Neuronal stem cell (in vitro differentiated cells): ENCODE measurements around the gene JDP2.

Experiments used
- DNase-seq: peaks from one replicate; pipeline ENCODE4 v3.0.0-alpha.2; 2013; ENCODE audit warnings: low spot score
- H2AFZ ChIP-seq: one replicate; pipeline ENCODE4 v1.6.1; 2013; ENCODE audit warnings: mild to moderate bottlenecking, low read length, inconsistent platforms
- H2AK5ac ChIP-seq: 2 replicates; pipeline ENCODE4 v1.6.1; 2013; ENCODE audit warnings: low read depth, mild to moderate bottlenecking, inconsistent platforms, low read length, moderate library complexity, mixed read lengths
- H2BK120ac ChIP-seq: 2 replicates; pipeline ENCODE4 v1.6.1; 2013; ENCODE audit warnings: low read depth, mild to moderate bottlenecking, inconsistent platforms, low read length, moderate library complexity, mixed read lengths
- H2BK12ac ChIP-seq: one replicate; pipeline ENCODE4 v1.6.1; 2013; ENCODE audit warnings: low read length, inconsistent platforms
- H2BK15ac ChIP-seq: 2 replicates; pipeline ENCODE4 v1.6.1; 2013; ENCODE audit warnings: mild to moderate bottlenecking, low read length, inconsistent platforms, mixed read lengths
- H2BK5ac ChIP-seq: one replicate; pipeline ENCODE4 v1.6.1; 2013; ENCODE audit warnings: inconsistent platforms, mild to moderate bottlenecking, low read length, moderate library complexity
- H3K14ac ChIP-seq: one replicate; pipeline ENCODE4 v1.6.1; 2013; ENCODE audit warnings: low read length, inconsistent platforms
- H3K18ac ChIP-seq: 2 replicates; pipeline ENCODE4 v1.6.1; 2013; ENCODE audit warnings: low read length, inconsistent platforms
- H3K23ac ChIP-seq: 2 replicates; pipeline ENCODE4 v1.6.1; 2013; ENCODE audit warnings: low read depth, mild to moderate bottlenecking, mixed read lengths, low read length, inconsistent platforms; ENCODE audit not compliant: poor library complexity
- H3K27ac ChIP-seq: replicated peaks from 3 replicates; pipeline ENCODE4 v1.5.1; 2013; ENCODE audit warnings: low read length, inconsistent platforms
- H3K27me3 ChIP-seq, 3 experiments: 2 replicates each; pipeline ENCODE4 v1.6.1; 2013; ENCODE audit warnings: low read length in 3 of 3, mild to moderate bottlenecking in 2 of 3, inconsistent platforms in 1 of 3, low read depth in 1 of 3, mixed read lengths in 1 of 3, moderate library complexity in 1 of 3; ENCODE audit not compliant: control insufficient read depth in 3 of 3, insufficient read depth in 3 of 3
- H3K36me3 ChIP-seq, 2 donors: replicated peaks in 1 of 2; 2 replicates each; pipeline ENCODE4 v1.6.1; 2013; ENCODE audit warnings: low read length in 2 of 2; ENCODE audit not compliant: control insufficient read depth in 2 of 2, insufficient read depth in 2 of 2
- H3K4ac ChIP-seq: 2 replicates; pipeline ENCODE4 v1.6.1; 2013; ENCODE audit warnings: inconsistent platforms, mild to moderate bottlenecking, low read length, moderate library complexity
- H3K4me1 ChIP-seq, 2 donors: 1 replicate in 1 of 2; 2 replicates in 1 of 2; pipeline ENCODE4 v1.6.1; 2013; ENCODE audit warnings: low read length in 2 of 2, low read depth in 1 of 2; ENCODE audit not compliant: control insufficient read depth in 2 of 2, insufficient read depth in 1 of 2
- H3K4me2 ChIP-seq: one replicate; pipeline ENCODE4 v1.6.1; 2013; ENCODE audit warnings: mild to moderate bottlenecking, low read length, inconsistent platforms; ENCODE audit not compliant: insufficient read depth, poor library complexity, severe bottlenecking
- H3K4me3 ChIP-seq, 2 donors: 2 replicates each; pipeline ENCODE4 v1.5.1; 2013; ENCODE audit warnings: low read length in 2 of 2, mild to moderate bottlenecking in 2 of 2, inconsistent platforms in 1 of 2, moderate library complexity in 1 of 2
- H3K79me1 ChIP-seq: one replicate; pipeline ENCODE4 v1.6.1; 2013; ENCODE audit warnings: low read depth, mild to moderate bottlenecking, inconsistent platforms, low read length, moderate library complexity
- H3K9ac ChIP-seq: one replicate; pipeline ENCODE4 v1.6.1; 2013; ENCODE audit warnings: mild to moderate bottlenecking, low read depth, low read length, inconsistent platforms; ENCODE audit not compliant: poor library complexity
- H3K9me3 ChIP-seq, 2 donors: replicated peaks in 1 of 2; 2 replicates each; pipeline versions ENCODE3 to v1.6.1; 2013; ENCODE audit warnings: low read length in 2 of 2, mild to moderate bottlenecking in 2 of 2, inconsistent platforms in 1 of 2, low read depth in 1 of 2, mixed read lengths in 1 of 2, moderate library complexity in 1 of 2; ENCODE audit not compliant: control insufficient read depth in 2 of 2, insufficient read depth in 1 of 2
- H4K8ac ChIP-seq: one replicate; pipeline ENCODE4 v1.6.1; 2013; ENCODE audit warnings: low read depth, mild to moderate bottlenecking, inconsistent platforms, low read length, moderate library complexity
- H4K91ac ChIP-seq: one replicate; pipeline ENCODE4 v1.6.1; 2013; ENCODE audit warnings: low read length, low read depth, mild to moderate bottlenecking, inconsistent platforms; ENCODE audit not compliant: poor library complexity
- WGBS, 2 donors: extraction: QIAGEN DNeasy Blood & Tissue Kit; methylation state at CpG; one replicate each; pipeline ENCODE4 v1.1.7; 2013; ENCODE audit warnings: missing lambda C conversion rate in 2 of 2, mixed read lengths in 1 of 2; ENCODE audit not compliant: insufficient read length in 2 of 2, insufficient replicate concordance in 1 of 2; ENCODE audit errors: extremely low coverage in 2 of 2; 5-methylcytosine and 5-hydroxymethylcytosine counted together

JDP2 gene

GRCh38 chr14:75469164-75469563, 41.3 kb downstream of the JDP2 start:
- Histone ChIP-seq H3K4ac (no peak overlapping the region), H3K4me1 (no peaks in the 10 kb centered on the region), H3K27ac (no peak overlapping the region), H3K79me1 (no peaks in the 10 kb centered on the region), H3K36me3 (peaks cover 0 to 9% of the 10 kb centered on the region in 2 donors), H2BK12ac (no peak overlapping the region), H4K8ac (no peak overlapping the region), H2AFZ (no peak overlapping the region), H3K23ac (no peak overlapping the region), H2BK120ac (no peak overlapping the region), H2AK5ac (peak overlapping the region; percentile 40), H3K4me2 (no peak overlapping the region), H4K91ac (no peak overlapping the region), H3K9ac (no peak overlapping the region), H2BK15ac (no peak overlapping the region), H3K14ac (no peak overlapping the region), H3K18ac (no peak overlapping the region), H3K4me3 (no peak overlapping the region), H3K9me3 (peaks cover 0 to 2% of the 10 kb centered on the region in 2 donors), H3K27me3 (no peaks in the 10 kb centered on the region), H2BK5ac (peak overlapping the region; percentile 73)
- no peak for DNase-seq
- WGBS, 2 donors: no CpG with 5 or more reads among the region's 16 CpGs

- Histone ChIP-seq H3K4ac (no peak overlapping the region), H2BK15ac (no peak overlapping the region), H3K27ac (no peak overlapping the region), H2BK12ac (no peak overlapping the region), H3K4me2 (no peak overlapping the region), H3K9ac (no peak overlapping the region), H3K36me3 (peaks cover 0 to 9% of the 10 kb centered on the region in 2 donors), H3K79me1 (no peaks in the 10 kb centered on the region), H3K4me3 (no peak overlapping the region), H4K8ac (no peak overlapping the region), H2BK5ac (peak overlapping the region; percentile 73), H3K9me3 (peaks cover 0 to 2% of the 10 kb centered on the region in 2 donors), H2AFZ (no peak overlapping the region), H4K91ac (no peak overlapping the region), H3K27me3 (no peaks in the 10 kb centered on the region), H3K23ac (no peak overlapping the region), H2BK120ac (no peak overlapping the region), H3K14ac (no peak overlapping the region), H3K4me1 (no peaks in the 10 kb centered on the region), H2AK5ac (peak overlapping the region; percentile 40), H3K18ac (no peak overlapping the region)
- WGBS, 2 donors: no CpG with 5 or more reads among the region's 25 CpGs
- no peak for DNase-seq
Measured at GRCh38 chr14:75469606-75470237, 41.9 kb downstream of the JDP2 start.

DNA sequence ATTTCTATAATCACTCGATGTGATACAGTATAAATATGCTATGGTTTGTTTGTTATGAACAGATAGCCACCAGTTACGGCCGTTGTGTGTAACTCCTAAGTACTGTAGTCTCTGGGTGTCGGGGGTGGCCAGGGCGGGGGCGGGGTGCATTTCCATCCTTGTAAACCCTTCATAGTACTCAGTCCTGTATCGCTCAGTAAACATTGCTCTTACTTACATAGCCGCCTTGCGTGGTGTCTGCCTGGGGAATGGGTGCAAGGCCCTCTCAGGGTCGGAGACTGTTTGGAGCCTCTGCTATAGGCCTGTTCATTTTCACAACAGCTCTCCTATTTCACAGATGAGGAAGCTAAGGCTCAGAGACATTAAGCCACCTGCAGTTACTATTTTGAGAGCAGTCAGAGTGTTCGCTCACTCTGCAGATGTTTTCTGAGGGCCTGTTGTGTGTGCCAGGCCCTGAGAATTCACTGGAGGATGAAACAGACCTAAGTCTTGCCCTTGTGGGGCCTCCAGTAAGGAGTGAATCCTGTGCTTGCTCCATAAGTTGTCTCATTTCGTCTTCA, 42.5 kb downstream of the JDP2 start:
- H4K91ac ChIP-seq: no peak overlapping the region

GRCh38 chr14:75471059-75471458, 43.2 kb downstream of the JDP2 start:
- Histone ChIP-seq H3K27me3 (no peaks in the 10 kb centered on the region), H3K4me1 (no peaks in the 10 kb centered on the region), H3K27ac (no peak overlapping the region), H2BK15ac (no peak overlapping the region), H3K9ac (no peak overlapping the region), H2BK120ac (no peak overlapping the region), H3K36me3 (peaks cover 0 to 9% of the 10 kb centered on the region in 2 donors), H3K4me3 (no peak overlapping the region), H3K4ac (no peak overlapping the region), H2BK12ac (no peak overlapping the region), H2AFZ (no peak overlapping the region), H3K9me3 (peaks cover 0 to 2% of the 10 kb centered on the region in 2 donors), H2AK5ac (no peak overlapping the region), H3K4me2 (no peak overlapping the region), H3K79me1 (no peaks in the 10 kb centered on the region), H2BK5ac (no peak overlapping the region), H3K23ac (no peak overlapping the region), H4K91ac (no peak overlapping the region), H4K8ac (no peak overlapping the region), H3K18ac (no peak overlapping the region), H3K14ac (no peak overlapping the region)
- no peak for DNase-seq
- WGBS, 2 donors: no CpG with 5 or more reads among the region's 5 CpGs

More for the DNA sequence above, 42.5 kb downstream of the JDP2 start:
- Histone ChIP-seq H2BK5ac (no peak overlapping the region), H3K9me3 (peaks cover 0 to 2% of the 10 kb centered on the region in 2 donors), H3K4me1 (no peaks in the 10 kb centered on the region), H4K8ac (no peak overlapping the region), H2AFZ (no peak overlapping the region), H3K18ac (no peak overlapping the region), H3K27me3 (no peaks in the 10 kb centered on the region), H3K36me3 (peaks cover 0 to 9% of the 10 kb centered on the region in 2 donors), H3K4me2 (no peak overlapping the region), H2BK120ac (no peak overlapping the region), H2BK15ac (no peak overlapping the region), H2BK12ac (no peak overlapping the region), H3K4me3 (no peak overlapping the region), H3K4ac (no peak overlapping the region), H3K23ac (no peak overlapping the region), H3K27ac (no peak overlapping the region), H3K9ac (no peak overlapping the region), H3K14ac (no peak overlapping the region), H3K79me1 (no peaks in the 10 kb centered on the region), H2AK5ac (no peak overlapping the region)
- no peak for DNase-seq
- WGBS, 2 donors: no CpG with 5 or more reads among the region's 12 CpGs
